Mononuclear cell (primary cell): ENCODE measurements around the gene GBP7. TPM values are rescaled to one million over a fixed set of nuclear protein-coding genes. Genes with fewer than 3 reads are reported as not detected.

Experiments used
- H3K27me3 ChIP-seq: 2 replicates; pipeline ENCODE4 v1.6.0; 2011; ENCODE audit warnings: low read length, control low read depth; ENCODE audit not compliant: insufficient read depth
- H3K4me1 ChIP-seq: 2 replicates; pipeline ENCODE4 v1.5.1; 2011; ENCODE audit warnings: mild to moderate bottlenecking, low read length, control low read depth; ENCODE audit not compliant: insufficient read depth
- H3K4me3 ChIP-seq: 2 replicates; pipeline ENCODE4 v1.5.1; 2011; ENCODE audit warnings: mild to moderate bottlenecking, low read length, moderate library complexity
- H3K9me3 ChIP-seq: 2 replicates; pipeline ENCODE4 v1.5.1; 2011; ENCODE audit warnings: low read depth, mild to moderate bottlenecking, control low read depth, low read length
- total RNA-seq: library from RNA; depleted of rRNA; stranded (reverse); fragments of >200 nt; gene quantifications from one replicate; pipeline ENCODE4 v1.2.3, GENCODE V29; 2012

GBP7 gene
- total RNA-seq, 1 donor = not detected

GRCh38 chr1:89190017-89190416 lies 14.2 kb upstream of the GBP7 start:
- no peak overlapping the region for H3K4me3 ChIP-seq
- no peaks in the 10 kb centered on the region for H3K27me3 ChIP-seq
- no peaks in the 10 kb centered on the region for H3K9me3 ChIP-seq
- H3K4me1 ChIP-seq = peaks cover 5% of the 10 kb centered on the region

GRCh38 chr1:89179343-89179742 lies 3.5 kb upstream of the GBP7 start:
- no peaks in the 10 kb centered on the region for H3K4me1 ChIP-seq
- H3K9me3 ChIP-seq = peaks cover 5% of the 10 kb centered on the region
- no peaks in the 10 kb centered on the region for H3K27me3 ChIP-seq
- H3K4me3 ChIP-seq = no peak overlapping the region

- Histone ChIP-seq H3K4me1 (no peaks in the 10 kb centered on the region), H3K9me3 (no peaks in the 10 kb centered on the region), H3K27me3 (no peaks in the 10 kb centered on the region)
These were observed 1.2 kb upstream of the GBP7 start for GRCh38 chr1:89176971-89177370.

GRCh38 chr1:89174491-89174890 lies 1.3 kb downstream of the GBP7 start:
- Histone ChIP-seq H3K4me3 (no peak overlapping the region), H3K4me1 (no peaks in the 10 kb centered on the region), H3K27me3 (no peaks in the 10 kb centered on the region), H3K9me3 (no peaks in the 10 kb centered on the region)

More at GRCh38 chr1:89176971-89177370, 1.2 kb upstream of the GBP7 start:
- H3K4me3 ChIP-seq = no peak overlapping the region

- no peaks in the 10 kb centered on the region for H3K9me3 ChIP-seq
- no peaks in the 10 kb centered on the region for H3K27me3 ChIP-seq
- no peak overlapping the region for H3K4me3 ChIP-seq
These were observed 3.2 kb downstream of the GBP7 start for GRCh38 chr1:89172468-89173143.

GRCh38 chr1:89171067-89171438 lies 4.8 kb downstream of the GBP7 start:
- Histone ChIP-seq H3K4me3 (no peak overlapping the region), H3K4me1 (no peaks in the 10 kb centered on the region), H3K9me3 (no peaks in the 10 kb centered on the region), H3K27me3 (no peaks in the 10 kb centered on the region)

More at GRCh38 chr1:89172468-89173143, 3.2 kb downstream of the GBP7 start:
- H3K4me1 ChIP-seq = no peaks in the 10 kb centered on the region

- Histone ChIP-seq H3K4me1 (no peaks in the 10 kb centered on the region), H3K9me3 (no peaks in the 10 kb centered on the region), H3K27me3 (no peaks in the 10 kb centered on the region), H3K4me3 (no peak overlapping the region)
These were observed 5.4 kb downstream of the GBP7 start for GRCh38 chr1:89170170-89171066.

- H3K4me3 ChIP-seq = no peak overlapping the region
- no peaks in the 10 kb centered on the region for H3K27me3 ChIP-seq
- no peaks in the 10 kb centered on the region for H3K9me3 ChIP-seq
- H3K4me1 ChIP-seq = no peaks in the 10 kb centered on the region
These were observed 6.6 kb downstream of the GBP7 start for GRCh38 chr1:89169166-89169565.

GRCh38 chr1:89167590-89168230 lies 8.1 kb downstream of the GBP7 start:
- no peaks in the 10 kb centered on the region for H3K27me3 ChIP-seq

GRCh38 chr1:89166705-89167104 lies 9.1 kb downstream of the GBP7 start:
- Histone ChIP-seq H3K4me3 (no peak overlapping the region), H3K27me3 (no peaks in the 10 kb centered on the region), H3K4me1 (no peaks in the 10 kb centered on the region), H3K9me3 (no peaks in the 10 kb centered on the region)

More at GRCh38 chr1:89167590-89168230, 8.1 kb downstream of the GBP7 start:
- H3K9me3 ChIP-seq = no peaks in the 10 kb centered on the region
- no peak overlapping the region for H3K4me3 ChIP-seq
- no peaks in the 10 kb centered on the region for H3K4me1 ChIP-seq

GRCh38 chr1:89165811-89166210 lies 10.0 kb downstream of the GBP7 start:
- H3K9me3 ChIP-seq = peaks cover 5% of the 10 kb centered on the region
- no peaks in the 10 kb centered on the region for H3K4me1 ChIP-seq
- H3K27me3 ChIP-seq = no peaks in the 10 kb centered on the region

GRCh38 chr1:89151047-89151446 lies 24.8 kb downstream of the GBP7 start:
- Histone ChIP-seq H3K27me3 (no peaks in the 10 kb centered on the region), H3K9me3 (no peaks in the 10 kb centered on the region), H3K4me3 (no peak overlapping the region), H3K4me1 (no peaks in the 10 kb centered on the region)

More at GRCh38 chr1:89165811-89166210, 10.0 kb downstream of the GBP7 start:
- no peak overlapping the region for H3K4me3 ChIP-seq

GRCh38 chr1:89149976-89150375 lies 25.8 kb downstream of the GBP7 start:
- H3K27me3 ChIP-seq = no peaks in the 10 kb centered on the region
- H3K4me1 ChIP-seq = no peaks in the 10 kb centered on the region
- no peak overlapping the region for H3K4me3 ChIP-seq
- H3K9me3 ChIP-seq = no peaks in the 10 kb centered on the region

- H3K4me3 ChIP-seq = no peak overlapping the region
- no peaks in the 10 kb centered on the region for H3K4me1 ChIP-seq
- H3K9me3 ChIP-seq = no peaks in the 10 kb centered on the region
- no peaks in the 10 kb centered on the region for H3K27me3 ChIP-seq
These were observed 26.6 kb downstream of the GBP7 start for GRCh38 chr1:89149229-89149628.
